Testis (tissue), 2 donors: Measurements from ENCODE around the gene EHBP1L1.
"Not testable (repeated sequence)": the region's sequence is repeated elsewhere in the genome, so short reads cannot be mapped to it uniquely, and the experiment has no call there.

Source experiments
- CTCF ChIP-seq, 3 experiments: fragments of 450-650 bp in 2 of 3; fragments of 200-600 bp in 1 of 3; sonication (generic) in 1 of 3; IDR thresholded peaks; one replicate each; pipeline ENCODE4 v1.5.1; 2016 to 2019; ENCODE audit warnings: antibody characterized with exemption in 3 of 3, mild to moderate bottlenecking in 2 of 3, moderate library complexity in 1 of 3
- POLR2A ChIP-seq: fragments of 450-650 bp; IDR thresholded peaks from one replicate; pipeline ENCODE4 v1.6.1; 2017; ENCODE audit warnings: antibody characterized with exemption, mild to moderate bottlenecking, moderate library complexity

- TF ChIP-seq CTCF (IDR thresholded peaks at IDR 0.05); POLR2A: not testable (repeated sequence)
These were observed 10.8 kb upstream of the EHBP1L1 start for GRCh38 chr11:65564879-65565559.
